ENCODE measurements around the gene SLCO2B1.
A peak's percentile ranks its signal among the peaks of the same experiment; 100 is the strongest.

SLCO2B1 gene

DNA sequence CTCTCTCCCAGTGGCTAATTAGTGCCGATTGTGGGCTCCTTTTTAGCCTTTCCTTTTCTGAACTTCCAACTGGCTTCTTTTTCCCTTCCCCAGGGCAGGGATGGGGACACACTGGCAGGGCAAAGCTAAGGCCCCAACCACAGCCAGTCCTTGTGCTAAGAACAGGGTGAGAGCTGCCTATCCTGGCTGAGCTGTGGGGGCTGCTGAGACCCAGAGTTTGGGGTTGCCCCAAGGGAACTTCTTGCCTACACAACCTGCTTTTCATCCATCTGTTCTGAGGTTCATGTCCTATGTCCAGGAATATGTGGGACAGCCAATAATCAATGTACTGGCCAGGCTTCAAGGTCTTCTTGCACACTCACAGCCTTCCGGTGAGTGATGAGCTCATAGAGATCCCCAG, 79.7 kb downstream of the SLCO2B1 start:
- H3K27ac ChIP-seq: no peak overlapping the region
- no peak for TF ChIP-seq CTCF (conservative IDR thresholded peaks at IDR 0.05)

DNA sequence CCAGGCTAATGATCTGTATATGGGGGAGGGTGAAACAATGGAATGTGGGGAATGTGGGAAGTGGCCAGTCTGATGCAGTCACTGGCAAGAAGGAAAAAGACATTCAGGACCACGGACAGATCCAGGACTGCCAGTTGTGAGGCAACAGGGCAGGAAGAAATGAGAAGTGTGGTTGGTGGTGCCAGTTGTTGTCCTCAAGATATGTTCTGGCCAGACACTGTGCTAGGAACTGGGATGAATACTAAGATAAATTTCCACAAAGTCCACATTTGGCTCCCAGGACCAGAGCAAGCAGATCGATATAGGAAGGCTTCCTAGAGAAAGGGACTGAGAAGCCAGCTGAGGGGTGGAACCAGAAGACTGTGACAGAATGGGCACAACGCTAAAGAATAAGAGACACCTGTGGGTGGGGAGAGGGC, 82.9 kb downstream of the SLCO2B1 start:
- TF ChIP-seq CTCF (conservative IDR thresholded peaks at IDR 0.05): no peak
- no peak overlapping the region for H3K27ac ChIP-seq

- no peak for TF ChIP-seq CTCF (conservative IDR thresholded peaks at IDR 0.05)
Observed at GRCh38 chr11:75236062-75236461, 85.2 kb downstream of the SLCO2B1 start.

GRCh38 chr11:75237050-75237449, 86.1 kb downstream of the SLCO2B1 start:
- no peak for TF ChIP-seq CTCF (conservative IDR thresholded peaks at IDR 0.05)
- H3K27ac ChIP-seq: no peak overlapping the region

More at GRCh38 chr11:75236062-75236461, 85.2 kb downstream of the SLCO2B1 start:
- H3K27ac ChIP-seq: no peak overlapping the region

DNA sequence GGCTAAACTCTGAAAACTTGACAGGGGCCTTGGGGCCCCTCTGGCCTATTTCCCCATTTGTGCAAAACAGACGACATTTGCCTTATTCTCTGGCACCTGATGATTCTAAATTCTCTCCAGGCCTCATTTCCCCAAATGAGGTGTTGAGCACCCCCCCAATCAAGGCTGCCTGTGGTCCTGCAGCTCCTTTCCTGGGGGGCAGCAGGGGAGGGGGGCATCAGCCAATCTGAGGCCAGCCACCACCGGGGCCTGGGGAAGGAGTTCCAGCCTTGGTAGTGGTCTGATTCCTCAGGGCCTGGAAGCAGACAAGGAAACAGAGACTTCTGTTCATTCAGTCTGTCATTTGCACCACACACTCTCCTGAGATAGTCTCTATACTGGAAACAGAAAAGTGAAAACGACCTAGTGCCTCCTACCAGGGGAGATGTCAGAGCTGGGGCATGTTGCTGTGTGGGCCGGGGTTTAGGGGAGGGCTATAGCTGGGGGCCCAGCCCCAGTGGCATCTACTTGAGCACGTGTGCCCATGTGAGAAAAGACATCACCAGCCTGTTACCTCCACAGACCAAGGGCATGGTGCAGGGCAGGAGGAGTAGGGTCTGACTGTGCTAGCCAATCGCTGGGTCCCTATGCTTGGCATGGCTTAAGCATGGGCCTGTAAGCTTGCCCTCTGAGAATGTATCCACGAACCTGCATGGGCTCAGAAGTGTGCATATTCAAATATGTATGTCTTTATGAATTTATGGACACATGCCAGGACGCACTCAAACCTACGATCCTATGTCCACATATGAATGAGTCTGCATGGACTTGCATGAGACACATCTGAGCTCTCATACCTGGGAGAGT, 87.9 kb downstream of the SLCO2B1 start:
- TF ChIP-seq CTCF (conservative IDR thresholded peaks at IDR 0.05): no peak

GRCh38 chr11:75239531-75240290, 88.8 kb downstream of the SLCO2B1 start:
- H3K27ac ChIP-seq: no peak overlapping the region; the same call in 1 of the 2 replicates
- no peak for TF ChIP-seq CTCF (conservative IDR thresholded peaks at IDR 0.05)

More for the DNA sequence above, 87.9 kb downstream of the SLCO2B1 start:
- H3K27ac ChIP-seq: no peak overlapping the region

- TF ChIP-seq CTCF (conservative IDR thresholded peaks at IDR 0.05): no peak
- H3K27ac ChIP-seq: peak within 1 kb of the TSS; percentile 77
Observed at GRCh38 chr11:75240311-75241035, 89.6 kb downstream of the SLCO2B1 start, which contains the start of gene TPBGL. Gene TPBGL, plus strand, starts transcription at chr11:75240774. Its CDS starts 276 bp downstream, at chr11:75241050.

Data from VCaP (cell line).